Neutrophil (primary cell): ENCODE results near the gene AKAP10.
A peak's percentile ranks its signal among the peaks of the same experiment; 100 is the strongest.
"Not testable (repeated sequence)": the region's sequence is repeated elsewhere in the genome, so short reads cannot be mapped to it uniquely, and the experiment has no call there.

Source experiments
- H3K27ac ChIP-seq: fragments of 200-600 bp; sonication (generic); 2 replicates; pipeline ENCODE4 v1.5.1; 2016; ENCODE audit warnings: mild to moderate bottlenecking, moderate library complexity
- H3K27me3 ChIP-seq: fragments of 200-600 bp; sonication (generic); 2 replicates; pipeline ENCODE4 v1.6.0; 2016; ENCODE audit warnings: mild to moderate bottlenecking
- H3K36me3 ChIP-seq: fragments of 200-600 bp; sonication (generic); 2 replicates; pipeline ENCODE4 v1.5.1; 2017
- H3K4me1 ChIP-seq, 2 experiments: fragments of 200-600 bp in 1 of 2; sonication (generic) in 1 of 2; 1 replicate in 1 of 2; 2 replicates in 1 of 2; pipeline versions ENCODE4 v1.5.1 to v1.6.1; 2013 to 2016; ENCODE audit warnings: low read depth in 1 of 2, low read length in 1 of 2, mild to moderate bottlenecking in 1 of 2, moderate library complexity in 1 of 2; ENCODE audit not compliant: control insufficient read depth in 1 of 2, insufficient read depth in 1 of 2
- H3K4me3 ChIP-seq, 2 experiments: fragments of 200-600 bp in 1 of 2; sonication (generic) in 1 of 2; 1 replicate in 1 of 2; 2 replicates in 1 of 2; pipeline ENCODE4 v1.5.1; 2013 to 2016; ENCODE audit warnings: low read depth in 1 of 2, low read length in 1 of 2, mild to moderate bottlenecking in 1 of 2, moderate library complexity in 1 of 2
- H3K9me3 ChIP-seq: fragments of 200-600 bp; sonication (generic); 2 replicates; pipeline ENCODE4 v1.5.1; 2016
- CTCF ChIP-seq: fragments of 200-600 bp; sonication (generic); IDR thresholded peaks from 2 replicates; pipeline ENCODE4 v1.5.1; 2016; ENCODE audit warnings: antibody characterized with exemption

The AKAP10 gene

GRCh38 chr17:19973156-19973555 is 4.5 kb downstream of the AKAP10 start:
- H3K36me3 ChIP-seq: peaks cover 28% of the 10 kb centered on the region
- TF ChIP-seq CTCF: no peak
- no peaks in the 10 kb centered on the region for H3K9me3 ChIP-seq
- H3K4me1 ChIP-seq: peaks cover 51 to 60% of the 10 kb centered on the region in 2 experiments
- no peaks in the 10 kb centered on the region for H3K27me3 ChIP-seq
- no peak overlapping the region for H3K4me3 ChIP-seq
- peak overlapping the region; percentile 73 for H3K27ac ChIP-seq

GRCh38 chr17:19962954-19963353 is 14.7 kb downstream of the AKAP10 start:
- not testable (repeated sequence) for H3K9me3 ChIP-seq, H3K27me3 ChIP-seq, H3K4me3 ChIP-seq, H3K27ac ChIP-seq
- Histone ChIP-seq H3K36me3 (peaks cover 70% of the 10 kb centered on the region), H3K4me1 (peaks cover 30% of the 10 kb centered on the region in 2 experiments)

- H3K9me3 ChIP-seq: no peaks in the 10 kb centered on the region
- H3K36me3 ChIP-seq: peaks cover 77% of the 10 kb centered on the region
- H3K27me3 ChIP-seq: no peaks in the 10 kb centered on the region
- H3K27ac ChIP-seq: no peak overlapping the region
- H3K4me1 ChIP-seq: peaks cover 0 to 3% of the 10 kb centered on the region in 2 experiments
- no peak for TF ChIP-seq CTCF
- H3K4me3 ChIP-seq: no peak overlapping the region
Measured at GRCh38 chr17:19958023-19958422, 19.6 kb downstream of the AKAP10 start.

GRCh38 chr17:19955099-19955498 is 22.5 kb downstream of the AKAP10 start:
- peaks cover 0 to 3% of the 10 kb centered on the region in 2 experiments for H3K4me1 ChIP-seq
- no peaks in the 10 kb centered on the region for H3K27me3 ChIP-seq
- no peak overlapping the region for H3K27ac ChIP-seq
- no peak overlapping the region for H3K4me3 ChIP-seq
- no peak for TF ChIP-seq CTCF
- peaks cover 60% of the 10 kb centered on the region for H3K36me3 ChIP-seq
- no peaks in the 10 kb centered on the region for H3K9me3 ChIP-seq

- not testable (repeated sequence) for H3K9me3 ChIP-seq
- peaks cover 45% of the 10 kb centered on the region for H3K36me3 ChIP-seq
Measured at GRCh38 chr17:19951411-19951810, 26.2 kb downstream of the AKAP10 start.

GRCh38 chr17:19950624-19951195 is 26.9 kb downstream of the AKAP10 start:
- not testable (repeated sequence) for H3K4me1 ChIP-seq, H3K4me3 ChIP-seq, H3K27ac ChIP-seq, H3K27me3 ChIP-seq, H3K9me3 ChIP-seq
- H3K36me3 ChIP-seq: peaks cover 43% of the 10 kb centered on the region

More at GRCh38 chr17:19951411-19951810, 26.2 kb downstream of the AKAP10 start:
- not testable (repeated sequence) for H3K4me3 ChIP-seq, H3K4me1 ChIP-seq, H3K27me3 ChIP-seq, H3K27ac ChIP-seq

GRCh38 chr17:19948116-19948943 is 29.3 kb downstream of the AKAP10 start:
- Histone ChIP-seq H3K27ac (peak overlapping the region; percentile 69), H3K4me3 (no peak overlapping the region), H3K27me3 (no peaks in the 10 kb centered on the region), H3K9me3 (no peaks in the 10 kb centered on the region), H3K36me3 (peaks cover 57% of the 10 kb centered on the region), H3K4me1 (peaks cover 3 to 4% of the 10 kb centered on the region in 2 experiments)
- TF ChIP-seq CTCF: no peak
